IMR-90 (cell line): ENCODE data around the gene SYCP1. TPM values are rescaled to one million over a fixed set of nuclear protein-coding genes. Genes with fewer than 3 reads are reported as not detected.

ENCODE experiments used
- ATAC-seq: fragments of 200-7000 bp; cut with Tn5 transposase; 2 replicates; pipeline ENCODE4 v1.9.1; 2020; ENCODE audit warnings: low read depth, mild to moderate bottlenecking, moderate library complexity
- BruUV-seq: library from RNA; stranded (reverse); fragments of 400-500 nt; replicated peaks from 2 replicates; lab custom pipeline; 2021; lab: Mats Ljungman, UMichigan
- CTCF ChIA-PET: fragments of 300-600 bp; formaldehyde crosslinking; extraction: SDS; loops from one replicate; lab custom pipeline; 2021; ENCODE audit warnings: antibody characterized with exemption; lab: Yijun Ruan, JAX
- POLR2A ChIA-PET: fragments of 300-600 bp; sonication (Branson Sonifier 250); formaldehyde crosslinking; loops from one replicate; lab custom pipeline; 2022; ENCODE audit warnings: antibody characterized with exemption; ENCODE audit not compliant: unreplicated experiment; lab: Charles Lee
- DNase-seq: peaks from one replicate; pipeline ENCODE4 v3.0.0; 2013
- H2AFZ ChIP-seq: replicated peaks from 2 replicates; pipeline ENCODE3; 2013; ENCODE audit warnings: low read length, mild to moderate bottlenecking; ENCODE audit not compliant: poor library complexity
- H2AK5ac ChIP-seq: 2 replicates; pipeline ENCODE4 v1.6.1; 2013; ENCODE audit warnings: low read depth, low read length, inconsistent platforms
- H2AK9ac ChIP-seq: replicated peaks from 2 replicates; pipeline ENCODE3; 2013; ENCODE audit warnings: mild to moderate bottlenecking, low read depth, low read length, moderate library complexity; ENCODE audit not compliant: poor library complexity
- H2BK120ac ChIP-seq: 2 replicates; pipeline ENCODE4 v1.6.1; 2013; ENCODE audit warnings: low read depth, low read length, inconsistent platforms
- H2BK15ac ChIP-seq: 3 replicates; pipeline ENCODE4 v1.6.1; 2013; ENCODE audit warnings: low read depth, low read length, inconsistent platforms
- H2BK20ac ChIP-seq: 2 replicates; pipeline ENCODE4 v1.6.1; 2013; ENCODE audit warnings: low read depth, mild to moderate bottlenecking, inconsistent platforms, low read length, moderate library complexity
- H2BK5ac ChIP-seq: 2 replicates; pipeline ENCODE4 v1.6.1; 2013; ENCODE audit warnings: mild to moderate bottlenecking, low read depth, low read length, inconsistent platforms; ENCODE audit not compliant: poor library complexity, severe bottlenecking
- H3K14ac ChIP-seq: replicated peaks from 2 replicates; pipeline ENCODE4 v1.6.1; 2013; ENCODE audit warnings: low read depth, low read length, inconsistent platforms
- H3K18ac ChIP-seq: 2 replicates; pipeline ENCODE4 v1.6.1; 2013; ENCODE audit warnings: low read depth, low read length, control low read depth
- H3K23ac ChIP-seq: 2 replicates; pipeline ENCODE4 v1.6.1; 2013; ENCODE audit warnings: low read depth, low read length, inconsistent platforms
- H3K27ac ChIP-seq: 2 replicates; pipeline ENCODE4 v1.5.1; 2013; ENCODE audit warnings: mild to moderate bottlenecking, control low read depth, low read length; ENCODE audit not compliant: insufficient read depth
- H3K27me3 ChIP-seq: 2 replicates; pipeline ENCODE4 v1.6.1; 2013; ENCODE audit warnings: low read length; ENCODE audit not compliant: control insufficient read depth, insufficient read depth
- H3K36me3 ChIP-seq: 2 replicates; pipeline ENCODE4 v1.6.1; 2013; ENCODE audit warnings: low read length, mixed read lengths; ENCODE audit not compliant: control insufficient read depth, insufficient read depth
- H3K4ac ChIP-seq: 2 replicates; pipeline ENCODE4 v1.6.1; 2013; ENCODE audit warnings: low read depth, low read length, inconsistent platforms
- H3K4me1 ChIP-seq: 2 replicates; pipeline ENCODE4 v1.6.1; 2013; ENCODE audit warnings: low read length, mixed read lengths; ENCODE audit not compliant: control insufficient read depth, insufficient read depth
- H3K4me2 ChIP-seq: 2 replicates; pipeline ENCODE4 v1.6.1; 2013; ENCODE audit warnings: low read depth, mild to moderate bottlenecking, control low read depth, low read length, moderate library complexity
- H3K4me3 ChIP-seq: 2 replicates; pipeline ENCODE4 v1.5.1; 2013; ENCODE audit warnings: low read depth, mild to moderate bottlenecking, control low read depth, low read length, moderate library complexity; ENCODE audit not compliant: insufficient read depth
- H3K56ac ChIP-seq: 2 replicates; pipeline ENCODE4 v1.6.1; 2013; ENCODE audit warnings: low read length, inconsistent platforms; ENCODE audit not compliant: insufficient read depth; ENCODE audit errors: extremely low read depth
- H3K79me1 ChIP-seq, 2 experiments: 2 replicates each; pipeline ENCODE4 v1.6.1; 2013; ENCODE audit warnings: low read length in 2 of 2, inconsistent platforms in 1 of 2, low read depth in 1 of 2
- H3K9ac ChIP-seq: 2 replicates; pipeline ENCODE4 v1.6.1; 2013; ENCODE audit warnings: low read depth, low read length, control low read depth
- H3K9me1 ChIP-seq: 2 replicates; pipeline ENCODE4 v1.6.1; 2013; ENCODE audit warnings: low read length, inconsistent platforms; ENCODE audit not compliant: insufficient read depth
- H3K9me3 ChIP-seq: 2 replicates; pipeline ENCODE4 v1.6.1; 2013; ENCODE audit warnings: low read length; ENCODE audit not compliant: control insufficient read depth, insufficient read depth
- H4K20me1 ChIP-seq: 2 replicates; pipeline ENCODE4 v1.6.1; 2013; ENCODE audit warnings: low read length, inconsistent platforms; ENCODE audit not compliant: insufficient read depth
- H4K5ac ChIP-seq: 2 replicates; pipeline ENCODE4 v1.6.1; 2013; ENCODE audit warnings: mild to moderate bottlenecking, low read depth, low read length, control low read depth
- H4K8ac ChIP-seq, 2 experiments: 2 replicates each; pipeline ENCODE4 v1.6.1; 2013; ENCODE audit warnings: low read depth in 2 of 2, low read length in 2 of 2, control low read depth in 1 of 2, inconsistent platforms in 1 of 2
- H4K91ac ChIP-seq: 2 replicates; pipeline ENCODE4 v1.6.1; 2013; ENCODE audit warnings: low read depth, low read length, inconsistent platforms; ENCODE audit not compliant: insufficient read depth
- MAFK ChIP-seq: IDR thresholded peaks from 2 replicates; pipeline ENCODE4 v1.6.1; 2012; ENCODE audit warnings: low read depth, low read length, improper control_type of control experiment
- MXI1 ChIP-seq: IDR thresholded peaks from 2 replicates; pipeline ENCODE4 v1.6.1; 2012; ENCODE audit warnings: low read depth, mild to moderate bottlenecking, low read length, moderate library complexity, borderline replicate concordance
- POLR2A ChIP-seq: IDR thresholded peaks from 2 replicates; pipeline ENCODE4 v1.6.1; 2012; ENCODE audit warnings: mild to moderate bottlenecking, low read depth, low read length
- RFX5 ChIP-seq: IDR thresholded peaks from 2 replicates; pipeline ENCODE4 v1.8.0; 2012; ENCODE audit warnings: low read depth, mild to moderate bottlenecking, low read length, moderate library complexity
- WGBS, 2 experiments: methylation state at CpG; one replicate each; pipeline versions ENCODE4 v1.1.5 to v1.1.7; 2013; ENCODE audit warnings: missing lambda C conversion rate in 2 of 2; ENCODE audit not compliant: insufficient read length in 1 of 2; ENCODE audit errors: extremely low coverage in 2 of 2; 5-methylcytosine and 5-hydroxymethylcytosine counted together
- dilution Hi-C: fragments of 300-500 bp; cut with HindIII; formaldehyde crosslinking; loops from one replicate; pipeline ENCODE4 v1.14.3; 2018; ENCODE audit warnings: low sequenced_read_pairs; ENCODE audit not compliant: unreplicated experiment
- in situ Hi-C: fragments of 300-500 bp; cut with MboI; formaldehyde crosslinking; loops from 3 replicates; pipeline ENCODE4 v1.14.3; 2019; ENCODE audit warnings: low sequenced_read_pairs, inconsistent platforms, mixed read lengths
- intact Hi-C: fragments of 100-400 bp; cut with micrococcal nuclease; formaldehyde crosslinking; loops from 2 replicates; pipeline ENCODE4 v1.10.0; 2022
- polyA plus RNA-seq, 3 experiments: library from polyadenylated mRNA; depleted of rRNA; stranded (reverse); fragments of >200 nt; gene quantifications; 2 replicates each; pipeline ENCODE4 v1.2.3, GENCODE V29; 2012; ENCODE audit warnings: low replicate concordance in 1 of 3
- total RNA-seq: library from RNA; depleted of rRNA; stranded (reverse); fragments of >200 nt; gene quantifications from 2 replicates; pipeline ENCODE4 v1.2.3, GENCODE V29; 2012
- TF ChIP-seq, protein P1 (sequence below): fragments of 150-350 bp; IDR thresholded peaks from 2 replicates; pipeline ENCODE4 v1.6.1; 2017; ENCODE audit warnings: mild to moderate bottlenecking, antibody characterized with exemption, low read length, low read depth

The SYCP1 gene
- total and polyA plus RNA-seq, 2 of the 4 experiments (the other 2 are of a cell fraction): not detected

DNA sequence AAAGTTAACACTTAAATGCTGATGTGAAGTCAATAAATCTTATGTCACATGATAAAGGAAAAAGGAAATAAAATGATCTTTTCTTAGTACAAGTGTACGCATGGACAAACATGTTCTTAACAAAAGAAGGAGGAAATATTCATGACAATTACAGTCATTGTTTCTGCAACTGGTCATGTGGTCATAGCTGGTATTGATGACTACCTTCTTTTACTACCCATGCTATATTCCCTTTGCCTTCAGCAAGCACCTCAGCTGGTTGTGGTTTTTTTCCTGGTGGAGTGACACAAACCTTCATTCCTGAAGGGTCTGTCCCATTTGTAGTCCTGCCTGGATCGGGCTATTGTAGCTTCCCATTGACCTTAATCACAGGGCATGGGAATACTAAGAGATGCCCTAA lies 151.5 kb downstream of the SYCP1 start:
- ChIA-PET CTCF (no interaction called here), POLR2A (no interaction called here)
- Histone ChIP-seq H2AFZ (no peak overlapping the region), H3K27me3 (no peaks in the 10 kb centered on the region), H3K9me1 (no peaks in the 10 kb centered on the region), H2BK20ac (no peak overlapping the region), H3K9me3 (no peaks in the 10 kb centered on the region), H3K27ac (no peak overlapping the region), H3K9ac (no peak overlapping the region), H3K4me1 (no peaks in the 10 kb centered on the region), H2AK5ac (no peak overlapping the region), H4K5ac (no peak overlapping the region), H2BK120ac (no peak overlapping the region), H3K4me3 (no peak overlapping the region), H3K79me1 (no peaks in the 10 kb centered on the region), H2BK5ac (no peak overlapping the region), H3K4ac (no peak overlapping the region), H4K91ac (no peak overlapping the region), H3K14ac (no peak overlapping the region), H4K20me1 (no peaks in the 10 kb centered on the region), H2BK15ac (no peak overlapping the region), H3K18ac (no peak overlapping the region), H3K23ac (no peak overlapping the region), H4K8ac (no peak overlapping the region), H2AK9ac (no peak overlapping the region), H3K4me2 (no peak overlapping the region), H3K56ac (no peak overlapping the region), H3K36me3 (no peaks in the 10 kb centered on the region)
- WGBS, 2 experiments: no CpG with 5 or more reads among the region's 2 CpGs
- intact Hi-C loops (no loop called here), in situ Hi-C loops (no loop called here), dilution Hi-C loops (no loop called here)
- ATAC-seq (no peak), DNase-seq (no peak)
- BruUV-seq: no TSS peak
- TF ChIP-seq, protein P1, sequence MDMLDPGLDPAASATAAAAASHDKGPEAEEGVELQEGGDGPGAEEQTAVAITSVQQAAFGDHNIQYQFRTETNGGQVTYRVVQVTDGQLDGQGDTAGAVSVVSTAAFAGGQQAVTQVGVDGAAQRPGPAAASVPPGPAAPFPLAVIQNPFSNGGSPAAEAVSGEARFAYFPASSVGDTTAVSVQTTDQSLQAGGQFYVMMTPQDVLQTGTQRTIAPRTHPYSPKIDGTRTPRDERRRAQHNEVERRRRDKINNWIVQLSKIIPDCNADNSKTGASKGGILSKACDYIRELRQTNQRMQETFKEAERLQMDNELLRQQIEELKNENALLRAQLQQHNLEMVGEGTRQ: no peak
- no peak for TF ChIP-seq POLR2A
- TF ChIP-seq MXI1: no peak
- TF ChIP-seq MAFK: no peak
- no peak for TF ChIP-seq RFX5
